GM19468 (cell line): ENCODE results near the gene AEN.

Experiments used
- ATAC-seq: cut with Tn5 transposase; IDR thresholded peaks from one replicate; pipeline ENCODE4 v1.9.1; 2021; ENCODE audit warnings: mild to moderate bottlenecking, moderate library complexity, moderate number of reproducible peaks; ENCODE audit not compliant: unreplicated experiment; ENCODE audit errors: extremely low read depth

Gene AEN

GRCh38 chr15:88612186-88612796 lies 8.8 kb upstream of the AEN start:
- no peak for ATAC-seq

GRCh38 chr15:88613074-88613944 lies 7.8 kb upstream of the AEN start:
- ATAC-seq = no peak

DNA sequence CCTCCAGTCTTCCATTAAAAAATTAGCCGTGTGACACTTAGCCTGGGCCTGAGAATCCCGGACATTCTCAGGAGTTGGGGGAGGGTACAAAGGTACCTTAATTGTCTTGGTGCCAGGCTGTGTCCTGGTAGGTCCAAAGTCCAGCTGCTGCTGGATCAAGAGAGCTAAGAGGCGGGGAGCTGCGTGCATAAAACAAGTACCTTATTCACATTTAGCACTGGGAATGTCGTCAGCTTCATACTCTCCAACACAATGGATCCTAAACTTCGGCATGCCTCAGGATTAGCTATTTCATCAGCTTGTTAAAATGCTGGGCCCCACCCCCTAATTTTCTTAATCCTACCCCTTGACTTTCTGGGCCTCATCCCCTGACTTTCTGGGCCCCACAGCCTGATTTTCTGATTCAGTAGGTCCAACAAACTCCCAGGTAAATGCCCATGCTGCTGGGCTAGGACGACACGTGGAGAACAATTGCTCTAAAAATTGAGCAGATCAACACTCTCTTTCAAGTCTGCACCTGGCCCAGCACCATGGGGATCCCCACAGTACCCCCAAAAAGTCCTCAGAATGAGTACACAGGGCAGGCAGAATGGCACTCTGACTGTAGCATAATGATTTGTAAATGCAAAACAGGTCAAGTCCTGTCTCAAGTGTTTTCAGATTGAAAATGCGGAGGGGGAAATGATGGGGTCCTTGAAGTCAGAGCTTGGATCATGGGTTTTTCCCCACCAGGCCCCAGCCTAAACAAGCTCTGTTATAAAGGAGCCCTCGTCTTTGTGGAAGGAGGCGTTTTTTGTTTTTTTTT lies 5.6 kb upstream of the AEN start:
- no peak for ATAC-seq

GRCh38 chr15:88616240-88616639 lies 4.9 kb upstream of the AEN start:
- ATAC-seq = no peak

- no peak for ATAC-seq
Observed at GRCh38 chr15:88617031-88617722, 4.0 kb upstream of the AEN start.

- no peak for ATAC-seq
Observed at GRCh38 chr15:88617790-88618189, 3.4 kb upstream of the AEN start.

GRCh38 chr15:88618686-88619085 lies 2.5 kb upstream of the AEN start:
- no peak for ATAC-seq

- ATAC-seq = no peak
Observed at GRCh38 chr15:88619796-88620195, 1.3 kb upstream of the AEN start.

GRCh38 chr15:88621789-88622604 lies 857 bp downstream of the AEN start:
- no peak for ATAC-seq

DNA sequence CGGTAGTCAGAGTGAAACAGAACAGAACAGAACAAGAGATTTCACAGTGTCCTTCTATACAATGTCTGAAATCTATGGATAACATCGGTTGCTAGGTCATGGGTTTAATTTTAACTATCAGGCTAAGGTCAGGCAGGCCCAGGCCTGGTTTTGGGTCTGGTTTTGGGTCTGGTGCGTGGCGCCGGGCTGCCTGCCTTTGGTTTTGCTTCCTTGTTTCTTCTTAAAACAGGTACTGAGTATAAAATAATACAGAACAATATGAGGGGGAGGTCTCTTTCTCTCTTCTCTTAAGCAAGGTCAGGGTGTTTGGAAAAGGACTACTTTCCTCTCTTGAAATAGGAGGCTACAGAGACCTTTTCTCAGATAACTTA lies 1.4 kb downstream of the AEN start:
- no peak for ATAC-seq

DNA sequence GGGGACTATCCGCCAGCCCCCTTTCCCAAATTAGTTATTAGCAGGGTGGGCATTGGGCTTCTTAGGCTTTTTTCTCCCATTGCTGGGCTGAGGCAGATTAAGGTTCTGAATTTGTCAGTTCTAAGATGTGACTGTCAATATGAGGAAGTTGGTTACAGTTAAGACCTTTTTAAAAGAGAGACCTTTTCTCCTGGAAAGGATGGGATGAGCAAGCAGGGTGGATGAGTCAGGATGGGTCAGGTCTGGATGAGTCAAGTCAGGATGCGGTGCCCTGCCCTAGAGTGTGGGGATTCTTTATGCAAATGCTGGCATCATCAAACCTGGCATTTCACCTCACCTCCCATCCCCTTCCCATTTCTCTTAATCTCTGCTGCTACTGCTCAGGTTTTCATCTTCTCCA lies 1.9 kb downstream of the AEN start:
- ATAC-seq = no peak

DNA sequence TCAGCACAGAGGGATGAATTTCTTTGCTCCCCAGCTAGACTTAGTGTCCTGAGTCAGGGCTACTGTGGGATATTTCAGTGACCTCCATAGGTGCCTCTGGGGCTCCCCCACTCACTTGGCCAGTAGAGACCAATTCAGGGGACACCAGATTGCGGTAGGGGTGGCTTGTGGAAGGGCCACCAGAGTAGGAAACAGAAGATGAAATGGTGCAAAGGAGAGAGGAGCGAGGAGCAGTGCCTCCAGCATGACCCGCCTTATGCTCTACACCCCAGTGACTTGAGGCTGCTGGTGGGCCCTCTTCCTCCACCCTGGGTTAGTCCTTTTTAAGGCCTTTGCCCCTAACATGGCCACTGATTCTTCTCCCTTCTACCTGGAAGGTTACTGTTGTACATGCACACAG lies 2.5 kb downstream of the AEN start:
- no peak for ATAC-seq

- no peak for ATAC-seq
Observed at GRCh38 chr15:88624156-88624970, 3.2 kb downstream of the AEN start.

DNA sequence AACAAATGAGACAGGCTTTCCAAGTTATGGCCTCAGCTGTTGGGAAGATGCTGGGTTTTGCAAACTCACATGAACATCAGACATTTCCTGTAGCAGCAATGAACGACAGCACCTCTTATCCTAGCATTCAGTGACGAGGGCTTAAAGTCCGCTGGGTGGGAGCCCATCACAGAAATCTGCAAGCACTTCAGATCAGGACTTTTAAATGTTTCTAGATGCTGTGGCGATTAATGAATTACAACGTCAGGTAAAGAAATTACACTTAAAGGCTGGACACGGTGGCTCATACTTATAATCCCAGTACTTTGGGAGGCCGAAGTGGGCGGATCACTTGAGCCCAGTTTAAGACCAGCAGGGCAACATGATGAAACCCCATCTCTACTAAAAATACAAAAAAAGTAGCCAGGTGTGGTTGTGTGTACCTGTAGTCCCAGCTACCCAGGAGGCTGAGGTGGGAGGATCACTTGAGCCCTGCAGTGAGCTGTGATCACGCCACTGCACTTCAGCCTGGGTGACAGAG lies 3.9 kb downstream of the AEN start:
- ATAC-seq = no peak

GRCh38 chr15:88625943-88626741 lies 5.0 kb downstream of the AEN start:
- ATAC-seq = no peak

DNA sequence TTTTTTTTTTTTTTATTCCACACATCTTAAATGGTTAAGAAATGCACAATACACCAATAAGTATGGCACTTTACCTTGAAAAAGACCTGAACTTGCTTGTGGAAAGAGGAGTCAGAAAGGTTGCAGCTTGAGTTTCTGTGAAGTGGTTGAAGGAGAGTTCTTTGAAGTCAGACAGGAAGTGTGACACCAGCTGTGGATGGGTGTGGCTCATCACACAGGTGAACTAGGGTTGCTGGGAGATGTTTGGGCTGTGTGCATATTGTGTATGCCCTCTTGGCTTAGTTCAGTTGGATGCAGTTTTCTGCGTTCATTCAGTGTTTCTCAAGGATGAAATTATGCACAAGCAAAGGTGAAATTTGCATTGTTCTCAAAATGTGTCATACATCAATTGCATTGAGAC lies 6.3 kb downstream of the AEN start:
- ATAC-seq = no peak

GRCh38 chr15:88628018-88628654 lies 7.0 kb downstream of the AEN start:
- ATAC-seq = no peak
